A549 (cell line): ENCODE data around the gene KCNAB1. TPM values are rescaled to one million over a fixed set of nuclear protein-coding genes. Genes with fewer than 3 reads are reported as not detected.

ENCODE experiments used
- ATAC-seq, 2 experiments: fragments of 200-7000 bp in 1 of 2; fragments of >200 bp in 1 of 2; cut with Nextera tagmentation in 1 of 2; cut with Tn5 transposase in 1 of 2; 3 replicates each; pipeline versions ENCODE4 v1.8.0 to v1.9.1; 2018 to 2020; ENCODE audit warnings: mild to moderate bottlenecking in 1 of 2, moderate library complexity in 1 of 2
- CTCF ChIA-PET: fragments of 300-600 bp; sonication (Branson Sonifier 250); formaldehyde crosslinking; extraction: SDS; loops from one replicate; lab custom pipeline; 2021; ENCODE audit warnings: antibody characterized with exemption, inconsistent platforms; lab: Yijun Ruan, JAX
- POLR2A ChIA-PET: fragments of 350-600 bp; formaldehyde crosslinking; extraction: SDS; loops from one replicate; lab custom pipeline; 2021; ENCODE audit warnings: antibody characterized with exemption, inconsistent platforms; lab: Yijun Ruan, JAX
- DNase-seq, 2 experiments: peaks; one replicate each; pipeline versions ENCODE4 v3.0.0 to v3.0.0-alpha.2; 2011 to 2016; ENCODE audit warnings: low read depth in 1 of 2, low spot score in 1 of 2
- FAIRE-seq: peaks from 2 replicates; lab custom pipeline; 2011; peaks lifted over from hg19 to GRCh38; lab: Jason Lieb, UNC
- H3K27ac ChIP-seq, 2 experiments: fragments of >200 bp; sonication (Bioruptor Twin); formaldehyde crosslinking; 3 replicates each; pipeline ENCODE4 v1.5.1; 2016 to 2017
- H3K4me1 ChIP-seq: fragments of >200 bp; sonication (Bioruptor Twin); formaldehyde crosslinking; 3 replicates; pipeline ENCODE4 v1.6.1; 2016
- H3K4me2 ChIP-seq: fragments of >200 bp; sonication (Bioruptor Twin); formaldehyde crosslinking; 3 replicates; pipeline ENCODE4 v1.6.1; 2016
- H3K4me3 ChIP-seq: fragments of >200 bp; sonication (Bioruptor Twin); formaldehyde crosslinking; 3 replicates; pipeline ENCODE4 v1.5.1; 2016
- H3K9me3 ChIP-seq: fragments of >200 bp; sonication (Bioruptor Twin); formaldehyde crosslinking; 3 replicates; pipeline ENCODE4 v1.6.1; 2016
- CBX2 ChIP-seq: fragments of 200-600 bp; sonication (generic); IDR thresholded peaks from 2 replicates; pipeline ENCODE4 v1.6.1; 2016; ENCODE audit warnings: low read depth, mild to moderate bottlenecking, borderline replicate concordance
- CBX8 ChIP-seq: fragments of 200-600 bp; sonication (generic); IDR thresholded peaks from 2 replicates; pipeline ENCODE4 v1.6.1; 2016
- E2F6 ChIP-seq: IDR thresholded peaks from 2 replicates; pipeline ENCODE4 v1.6.1; 2012; ENCODE audit warnings: low read depth, borderline replicate concordance
- EHMT2 ChIP-seq: fragments of 200-600 bp; sonication (generic); IDR thresholded peaks from 2 replicates; pipeline ENCODE4 v1.6.1; 2016; ENCODE audit warnings: antibody characterized with exemption, low read depth, mild to moderate bottlenecking, moderate library complexity
- ESRRA ChIP-seq: fragments of 150-350 bp; IDR thresholded peaks from 2 replicates; pipeline ENCODE4 v1.6.1; 2014; ENCODE audit warnings: mild to moderate bottlenecking, low read length, borderline replicate concordance
- HOXB13 ChIP-seq: fragments of 250-450 bp; sonication (Bioruptor Pico); IDR thresholded peaks from 2 replicates; pipeline ENCODE4 v1.5.0; 2020; ENCODE audit warnings: low read depth, mild to moderate bottlenecking, moderate library complexity
- KDM5A ChIP-seq: fragments of 200-600 bp; sonication (generic); IDR thresholded peaks from 2 replicates; pipeline ENCODE4 v1.6.1; 2016; ENCODE audit warnings: antibody characterized with exemption, mild to moderate bottlenecking
- MAZ ChIP-seq: fragments of 150-350 bp; IDR thresholded peaks from 2 replicates; pipeline ENCODE4 v1.6.1; 2014; ENCODE audit warnings: antibody characterized with exemption, low read depth, low read length, borderline replicate concordance
- MYC ChIP-seq: IDR thresholded peaks from 2 replicates; pipeline ENCODE4 v1.6.1; 2012; ENCODE audit warnings: mild to moderate bottlenecking, inconsistent platforms, low read length, improper control_type of control experiment, borderline replicate concordance
- NPAS2 ChIP-seq: fragments of 250-450 bp; sonication (Bioruptor Pico); IDR thresholded peaks from 2 replicates; pipeline ENCODE4 v1.8.0; 2022; ENCODE audit warnings: mild to moderate bottlenecking, moderate library complexity, borderline replicate concordance
- PBX3 ChIP-seq: IDR thresholded peaks from 2 replicates; pipeline ENCODE4 v1.6.1; 2012
- POLR2AphosphoS2 ChIP-seq: conservative IDR thresholded peaks from 2 replicates; pipeline ENCODE4 v1.6.1; 2012; ENCODE audit warnings: low read length, improper control_type of control experiment, inconsistent platforms
- RFX5 ChIP-seq: fragments of 450-650 bp; IDR thresholded peaks from 2 replicates; pipeline ENCODE4 v1.7.1; 2014; ENCODE audit warnings: antibody characterized with exemption, mild to moderate bottlenecking, moderate library complexity
- SMC3 ChIP-seq: fragments of >200 bp; sonication (Bioruptor Twin); formaldehyde crosslinking; IDR thresholded peaks from 3 replicates; pipeline ENCODE4 v1.6.1; 2018; ENCODE audit warnings: inconsistent platforms
- TFCP2L1 ChIP-seq: fragments of 250-450 bp; sonication (Bioruptor Pico); IDR thresholded peaks from 2 replicates; pipeline ENCODE4 v1.5.0; 2021; ENCODE audit warnings: mild to moderate bottlenecking
- ZNF302 ChIP-seq: fragments of 250-450 bp; sonication (Bioruptor Pico); IDR thresholded peaks from 2 replicates; pipeline ENCODE4 v1.9.0; 2021; ENCODE audit warnings: inconsistent platforms, mild to moderate bottlenecking, moderate library complexity
- WGBS: methylation state at CpG from one replicate; pipeline ENCODE4 v1.1.6; 2017; ENCODE audit errors: missing lambda C conversion rate; 5-methylcytosine and 5-hydroxymethylcytosine counted together
- polyA plus RNA-seq, 4 experiments: library from polyadenylated mRNA; depleted of rRNA in 3 of 4; stranded (reverse); fragments of >200 nt; fragmentation: RNase III in 1 of 4; extraction: RNeasy Plus Mini Kit Qiagen cat#74134 plus additional on column Dnase treatment in 1 of 4; gene quantifications; 2 replicates in 3 of 4; 3 replicates in 1 of 4; pipeline ENCODE4 v1.2.3, GENCODE V29; 2011 to 2017
- TF ChIP-seq, protein P1 (sequence below): fragments of 150-350 bp; IDR thresholded peaks from 2 replicates; pipeline ENCODE4 v1.6.1; 2014; ENCODE audit warnings: low read depth, mild to moderate bottlenecking, low read length
- TF ChIP-seq, protein P2 (sequence below): fragments of 250-450 bp; sonication (Bioruptor Pico); IDR thresholded peaks from 2 replicates; pipeline ENCODE4 v1.5.0; 2021; ENCODE audit warnings: mild to moderate bottlenecking, moderate library complexity, borderline replicate concordance
- TF ChIP-seq, protein P3 (sequence below): fragments of >200 bp; sonication (Bioruptor Twin); formaldehyde crosslinking; IDR thresholded peaks from 3 replicates; pipeline ENCODE4 v1.6.1; 2016
- TF ChIP-seq, protein P4 (sequence below): fragments of >200 bp; sonication (Bioruptor Twin); formaldehyde crosslinking; IDR thresholded peaks from 2 replicates; pipeline ENCODE4 v1.6.1; 2016

Gene KCNAB1
- polyA plus RNA-seq, 2 of the 4 experiments (the other 2 are of a cell fraction) = not detected

DNA sequence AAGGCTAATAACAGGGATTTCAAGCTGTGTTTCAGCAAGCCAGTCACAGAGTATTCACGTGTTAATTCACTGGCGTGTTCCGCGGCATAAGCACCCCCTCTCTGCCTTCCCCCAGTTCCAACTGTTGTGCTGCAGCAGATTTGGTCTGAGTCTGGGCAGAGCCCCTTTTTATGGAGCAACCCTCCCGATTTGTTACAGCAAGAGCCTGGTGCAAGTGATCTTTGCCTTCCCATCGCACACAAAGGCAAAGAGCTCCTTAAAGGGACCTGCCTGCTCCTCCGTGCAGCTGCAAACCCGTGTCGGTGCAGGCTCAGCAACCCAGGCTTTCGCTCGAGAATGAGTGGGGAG is 170.5 kb downstream of the KCNAB1 start (continued):
- TF ChIP-seq E2F6 = no peak
- no peak for TF ChIP-seq PBX3
- TF ChIP-seq, all 56 proteins: peak for 0

- DNase-seq = no peak
- H3K9me3 ChIP-seq = no peaks in the 10 kb centered on the region
- peak overlapping the region; percentile 46 for H3K4me2 ChIP-seq
- ChIA-PET CTCF (interaction anchor here (1.4 kb wide), 1 partner anchor 91 kb away, joined by 4 read pairs; no protein-coding TSS in a partner anchor), POLR2A (no interaction called here)
- 26% methylated on average over 43 of the region's 51 CpGs for WGBS
- TF ChIP-seq, protein P1, sequence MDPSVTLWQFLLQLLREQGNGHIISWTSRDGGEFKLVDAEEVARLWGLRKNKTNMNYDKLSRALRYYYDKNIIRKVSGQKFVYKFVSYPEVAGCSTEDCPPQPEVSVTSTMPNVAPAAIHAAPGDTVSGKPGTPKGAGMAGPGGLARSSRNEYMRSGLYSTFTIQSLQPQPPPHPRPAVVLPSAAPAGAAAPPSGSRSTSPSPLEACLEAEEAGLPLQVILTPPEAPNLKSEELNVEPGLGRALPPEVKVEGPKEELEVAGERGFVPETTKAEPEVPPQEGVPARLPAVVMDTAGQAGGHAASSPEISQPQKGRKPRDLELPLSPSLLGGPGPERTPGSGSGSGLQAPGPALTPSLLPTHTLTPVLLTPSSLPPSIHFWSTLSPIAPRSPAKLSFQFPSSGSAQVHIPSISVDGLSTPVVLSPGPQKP = no peak
- no peak for TF ChIP-seq KDM5A
- TF ChIP-seq RFX5 = no peak
- no peak for TF ChIP-seq CBX2
- TF ChIP-seq EHMT2 = no peak
- no peak for TF ChIP-seq ESRRA
- TF ChIP-seq ZNF302 (CRISPR knock-in tag) = no peak
- TF ChIP-seq, protein P2, sequence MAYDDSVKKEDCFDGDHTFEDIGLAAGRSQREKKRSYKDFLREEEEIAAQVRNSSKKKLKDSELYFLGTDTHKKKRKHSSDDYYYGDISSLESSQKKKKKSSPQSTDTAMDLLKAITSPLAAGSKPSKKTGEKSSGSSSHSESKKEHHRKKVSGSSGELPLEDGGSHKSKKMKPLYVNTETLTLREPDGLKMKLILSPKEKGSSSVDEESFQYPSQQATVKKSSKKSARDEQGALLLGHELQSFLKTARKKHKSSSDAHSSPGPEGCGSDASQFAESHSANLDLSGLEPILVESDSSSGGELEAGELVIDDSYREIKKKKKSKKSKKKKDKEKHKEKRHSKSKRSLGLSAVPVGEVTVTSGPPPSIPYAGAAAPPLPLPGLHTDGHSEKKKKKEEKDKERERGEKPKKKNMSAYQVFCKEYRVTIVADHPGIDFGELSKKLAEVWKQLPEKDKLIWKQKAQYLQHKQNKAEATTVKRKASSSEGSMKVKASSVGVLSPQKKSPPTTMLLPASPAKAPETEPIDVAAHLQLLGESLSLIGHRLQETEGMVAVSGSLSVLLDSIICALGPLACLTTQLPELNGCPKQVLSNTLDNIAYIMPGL = no peak
- TF ChIP-seq, protein P3, sequence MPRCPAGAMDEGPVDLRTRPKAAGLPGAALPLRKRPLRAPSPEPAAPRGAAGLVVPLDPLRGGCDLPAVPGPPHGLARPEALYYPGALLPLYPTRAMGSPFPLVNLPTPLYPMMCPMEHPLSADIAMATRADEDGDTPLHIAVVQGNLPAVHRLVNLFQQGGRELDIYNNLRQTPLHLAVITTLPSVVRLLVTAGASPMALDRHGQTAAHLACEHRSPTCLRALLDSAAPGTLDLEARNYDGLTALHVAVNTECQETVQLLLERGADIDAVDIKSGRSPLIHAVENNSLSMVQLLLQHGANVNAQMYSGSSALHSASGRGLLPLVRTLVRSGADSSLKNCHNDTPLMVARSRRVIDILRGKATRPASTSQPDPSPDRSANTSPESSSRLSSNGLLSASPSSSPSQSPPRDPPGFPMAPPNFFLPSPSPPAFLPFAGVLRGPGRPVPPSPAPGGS = no peak
- TF ChIP-seq PBX3 = no peak
- no peak for FAIRE-seq
- H3K4me1 ChIP-seq = no peaks in the 10 kb centered on the region
- peak in 1 of 2 experiments; percentile 38; a peak in 3 of 6 replicates for ATAC-seq
- H3K4me3 ChIP-seq = no peak overlapping the region
- no peak overlapping the region for H3K27ac ChIP-seq
Measured at GRCh38 chr3:156291272-156292123, 171.1 kb downstream of the KCNAB1 start.

DNA sequence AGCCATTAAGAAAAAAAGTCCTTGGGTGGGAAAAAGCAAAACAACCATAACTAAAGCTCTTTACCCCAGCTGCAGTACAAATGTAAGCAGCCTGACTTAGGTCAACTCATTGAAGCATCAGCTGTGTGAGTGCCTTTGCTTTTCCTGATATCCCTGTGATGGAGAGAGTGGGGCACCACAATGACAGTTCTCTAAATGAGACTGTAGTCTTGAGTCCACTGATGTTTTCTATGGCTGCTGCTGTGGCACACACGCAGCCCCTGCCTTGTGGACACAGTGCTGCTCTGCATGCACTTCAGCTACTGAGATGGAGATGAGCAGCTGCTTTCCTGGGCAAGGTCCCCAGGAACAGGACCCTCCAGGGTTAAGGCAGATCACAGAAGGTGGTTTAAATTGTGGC is 173.2 kb downstream of the KCNAB1 start:
- DNase-seq (no peak), FAIRE-seq (no peak), ATAC-seq (no peak)
- ChIA-PET CTCF (no interaction called here), POLR2A (no interaction called here)
- no peaks in the 10 kb centered on the region for H3K9me3 ChIP-seq
- 0% methylated on average over 1 of the region's 1 CpG for WGBS
- TF ChIP-seq EHMT2 (no peak), CBX8 (no peak), CBX2 (no peak), MAZ (no peak), SMC3 (no peak), RFX5 (no peak), TFCP2L1 (CRISPR knock-in tag) (no peak), MYC (no peak), POLR2AphosphoS2 (no peak), HOXB13 (CRISPR knock-in tag) (no peak), NPAS2 (no peak)
- TF ChIP-seq, protein P4, sequence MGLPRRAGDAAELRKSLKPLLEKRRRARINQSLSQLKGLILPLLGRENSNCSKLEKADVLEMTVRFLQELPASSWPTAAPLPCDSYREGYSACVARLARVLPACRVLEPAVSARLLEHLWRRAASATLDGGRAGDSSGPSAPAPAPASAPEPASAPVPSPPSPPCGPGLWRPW = no peak
- TF ChIP-seq, protein P3 = no peak
- H3K4me2 ChIP-seq = no peak overlapping the region
- H3K27ac ChIP-seq = no peak overlapping the region
- no peaks in the 10 kb centered on the region for H3K4me1 ChIP-seq
- H3K4me3 ChIP-seq = no peak overlapping the region
